Stomach (tissue), 4 donors: ENCODE results near the gene RPTOR.

Experiments used
- POLR2A ChIP-seq, 4 donors: fragments of 450-650 bp; IDR thresholded peaks; one replicate each; pipeline ENCODE4 v1.6.1; 2016; ENCODE audit warnings: antibody characterized with exemption in 4 of 4, control low read depth in 2 of 4, mild to moderate bottlenecking in 1 of 4, moderate library complexity in 1 of 4
- TF ChIP-seq, protein P1 (sequence below), 7 experiments: fragments of 450-650 bp in 4 of 7; fragments of 200-600 bp in 3 of 7; sonication (generic) in 3 of 7; IDR thresholded peaks; one replicate each; pipeline ENCODE4 v1.5.1; 2016 to 2019; ENCODE audit warnings: antibody characterized with exemption in 7 of 7, control low read depth in 2 of 7, mild to moderate bottlenecking in 1 of 7

DNA sequence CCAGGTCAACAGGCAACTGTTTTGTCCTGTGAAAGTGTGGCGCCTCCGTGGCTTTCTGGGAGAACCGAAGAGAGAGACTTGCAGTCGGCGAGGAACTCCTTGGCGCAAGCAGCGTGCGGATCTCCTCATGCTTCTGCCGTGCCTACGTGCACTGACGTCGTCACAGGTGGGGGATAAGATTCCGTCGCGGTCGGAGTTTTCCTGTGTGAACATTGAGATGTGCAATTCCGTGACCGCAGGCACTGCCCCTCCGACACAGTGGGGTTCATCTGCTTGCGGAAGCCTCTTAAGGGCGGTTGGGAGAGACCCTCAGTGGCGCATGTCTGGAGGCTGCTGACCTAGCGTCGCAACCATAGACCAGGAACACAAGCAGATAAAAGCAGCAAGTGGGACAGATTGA lies 234.7 kb downstream of the RPTOR start:
- TF ChIP-seq, protein P1, sequence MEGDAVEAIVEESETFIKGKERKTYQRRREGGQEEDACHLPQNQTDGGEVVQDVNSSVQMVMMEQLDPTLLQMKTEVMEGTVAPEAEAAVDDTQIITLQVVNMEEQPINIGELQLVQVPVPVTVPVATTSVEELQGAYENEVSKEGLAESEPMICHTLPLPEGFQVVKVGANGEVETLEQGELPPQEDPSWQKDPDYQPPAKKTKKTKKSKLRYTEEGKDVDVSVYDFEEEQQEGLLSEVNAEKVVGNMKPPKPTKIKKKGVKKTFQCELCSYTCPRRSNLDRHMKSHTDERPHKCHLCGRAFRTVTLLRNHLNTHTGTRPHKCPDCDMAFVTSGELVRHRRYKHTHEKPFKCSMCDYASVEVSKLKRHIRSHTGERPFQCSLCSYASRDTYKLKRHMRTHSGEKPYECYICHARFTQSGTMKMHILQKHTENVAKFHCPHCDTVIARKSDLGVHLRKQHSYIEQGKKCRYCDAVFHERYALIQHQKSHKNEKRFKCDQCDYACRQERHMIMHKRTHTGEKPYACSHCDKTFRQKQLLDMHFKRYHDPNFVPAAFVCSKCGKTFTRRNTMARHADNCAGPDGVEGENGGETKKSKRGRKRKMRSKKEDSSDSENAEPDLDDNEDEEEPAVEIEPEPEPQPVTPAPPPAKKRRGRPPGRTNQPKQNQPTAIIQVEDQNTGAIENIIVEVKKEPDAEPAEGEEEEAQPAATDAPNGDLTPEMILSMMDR (IDR thresholded peaks at IDR 0.05) = no peak
- TF ChIP-seq POLR2A (IDR thresholded peaks at IDR 0.05) = no peak
